Measurements from ENCODE around the gene NACC2.

DNA sequence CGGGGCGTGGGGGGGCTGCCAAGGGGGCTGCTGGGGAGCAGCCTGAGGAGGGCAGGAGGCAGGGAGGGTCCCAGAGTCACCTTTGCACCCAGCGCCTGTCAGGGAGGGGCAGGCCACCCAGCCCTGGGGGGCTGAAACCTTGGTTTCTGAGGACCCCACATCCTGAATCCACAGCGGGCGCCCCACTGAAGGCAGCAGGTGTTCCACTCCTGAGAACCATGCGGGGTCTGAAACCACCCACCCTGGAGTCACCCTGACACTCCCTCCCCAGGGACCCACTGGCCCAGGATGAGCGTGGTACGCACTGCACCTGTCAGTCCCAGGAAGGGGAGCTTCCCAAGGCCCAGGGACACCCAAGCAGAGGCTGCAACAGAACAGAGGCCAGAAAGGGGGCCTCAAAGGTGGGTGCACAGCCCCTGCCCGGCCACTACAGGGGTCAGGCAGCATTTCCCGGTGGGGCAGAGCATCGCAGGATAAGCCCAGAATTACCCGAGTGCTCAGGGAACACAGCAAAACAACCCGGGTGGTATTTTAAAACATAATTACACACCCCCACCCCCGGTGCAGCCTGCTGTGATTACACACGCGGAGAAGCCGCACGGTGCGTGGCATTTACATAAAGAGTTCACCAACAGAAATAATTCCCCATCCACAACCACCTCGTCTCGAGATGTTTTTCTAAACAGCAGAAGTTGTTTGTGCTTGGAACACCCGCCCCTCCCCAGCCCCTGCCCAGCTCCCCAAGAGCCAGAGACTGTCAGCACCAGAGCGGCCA lies 76.6 kb downstream of the NACC2 start:
- TF ChIP-seq, protein P1, sequence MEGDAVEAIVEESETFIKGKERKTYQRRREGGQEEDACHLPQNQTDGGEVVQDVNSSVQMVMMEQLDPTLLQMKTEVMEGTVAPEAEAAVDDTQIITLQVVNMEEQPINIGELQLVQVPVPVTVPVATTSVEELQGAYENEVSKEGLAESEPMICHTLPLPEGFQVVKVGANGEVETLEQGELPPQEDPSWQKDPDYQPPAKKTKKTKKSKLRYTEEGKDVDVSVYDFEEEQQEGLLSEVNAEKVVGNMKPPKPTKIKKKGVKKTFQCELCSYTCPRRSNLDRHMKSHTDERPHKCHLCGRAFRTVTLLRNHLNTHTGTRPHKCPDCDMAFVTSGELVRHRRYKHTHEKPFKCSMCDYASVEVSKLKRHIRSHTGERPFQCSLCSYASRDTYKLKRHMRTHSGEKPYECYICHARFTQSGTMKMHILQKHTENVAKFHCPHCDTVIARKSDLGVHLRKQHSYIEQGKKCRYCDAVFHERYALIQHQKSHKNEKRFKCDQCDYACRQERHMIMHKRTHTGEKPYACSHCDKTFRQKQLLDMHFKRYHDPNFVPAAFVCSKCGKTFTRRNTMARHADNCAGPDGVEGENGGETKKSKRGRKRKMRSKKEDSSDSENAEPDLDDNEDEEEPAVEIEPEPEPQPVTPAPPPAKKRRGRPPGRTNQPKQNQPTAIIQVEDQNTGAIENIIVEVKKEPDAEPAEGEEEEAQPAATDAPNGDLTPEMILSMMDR (conservative IDR thresholded peaks at IDR 0.05 in 1 of 2, IDR thresholded peaks at IDR 0.05 in 1 of 2; ENCODE audit: low read depth in 1 of 2, low read length in 2 of 2) = no peak
- no peak for TF ChIP-seq EZH2 (IDR thresholded peaks at IDR 0.05; ENCODE audit: low read length, missing control alignments)

Measured in fibroblast of lung (primary cell).